Endothelial cell (in vitro differentiated cells): ENCODE results near the gene XK. TPM values are rescaled to one million over a fixed set of nuclear protein-coding genes. Genes with fewer than 3 reads are reported as not detected.

Experiments
- DNase-seq: peaks from one replicate; pipeline ENCODE4 v3.0.0; 2021; ENCODE audit warnings: low spot score
- H3K27ac Mint-ChIP-seq: one replicate; pipeline ENCODE4 v1.8.0; 2021; ENCODE audit warnings: mixed read lengths, inconsistent platforms; ENCODE audit not compliant: unreplicated experiment
- H3K27me3 Mint-ChIP-seq: one replicate; pipeline ENCODE4 v1.8.0; 2021; ENCODE audit warnings: mild to moderate bottlenecking, moderate library complexity, mixed read lengths, inconsistent platforms; ENCODE audit not compliant: unreplicated experiment
- H3K36me3 Mint-ChIP-seq: one replicate; pipeline ENCODE4 v1.8.0; 2021; ENCODE audit warnings: mild to moderate bottlenecking, low read depth, mixed read lengths, inconsistent platforms; ENCODE audit not compliant: unreplicated experiment
- H3K4me1 Mint-ChIP-seq: one replicate; pipeline ENCODE4 v1.8.0; 2021; ENCODE audit warnings: mild to moderate bottlenecking, mixed read lengths, inconsistent platforms; ENCODE audit not compliant: unreplicated experiment
- H3K4me3 Mint-ChIP-seq: one replicate; pipeline ENCODE4 v1.8.0; 2021; ENCODE audit warnings: mild to moderate bottlenecking, mixed read lengths, inconsistent platforms; ENCODE audit not compliant: unreplicated experiment
- H3K9me3 Mint-ChIP-seq: one replicate; pipeline ENCODE4 v1.8.0; 2021; ENCODE audit warnings: mixed read lengths, inconsistent platforms; ENCODE audit not compliant: unreplicated experiment
- total RNA-seq: library from RNA; stranded (reverse); fragmentation: NEBNext Ultra II Directional; extraction: Animal tissue kit (Norgen Biotek cat#: 25700); gene quantifications from one replicate; pipeline ENCODE4 v1.2.1, GENCODE V29; 2021; ENCODE audit not compliant: unreplicated experiment
- TF ChIP-seq, protein P1 (sequence below): fragments of 200-600 bp; sonication (generic); IDR thresholded peaks from one replicate; pipeline ENCODE4 v1.5.0; 2021; ENCODE audit warnings: antibody characterized with exemption; ENCODE audit not compliant: unreplicated experiment

Gene XK
- total RNA-seq, 1 donor from 2014 or later: 0.31 TPM

DNA sequence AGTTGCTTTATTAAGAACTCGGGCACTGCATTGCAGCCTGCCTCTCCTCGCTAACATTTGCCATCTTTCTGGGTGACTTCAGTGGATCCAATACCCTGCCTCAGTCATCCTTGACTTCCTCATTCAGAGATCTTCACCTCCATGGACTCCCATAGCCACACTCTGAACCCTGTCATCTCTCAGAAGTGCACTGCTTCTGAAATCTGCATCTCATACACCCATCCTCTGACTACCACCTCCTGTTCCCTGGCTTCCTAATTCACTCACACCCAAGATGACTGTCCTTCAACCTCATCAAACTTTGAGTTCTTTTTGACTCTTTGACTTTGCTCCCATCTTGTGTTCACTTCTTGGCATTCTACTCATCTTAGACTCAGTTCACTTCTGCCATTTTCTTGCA lies 68.9 kb downstream of the XK start:
- Mint-ChIP-seq H3K4me3 (no peak overlapping the region), H3K27me3 (peaks cover 2% of the 10 kb centered on the region), H3K4me1 (no peaks in the 10 kb centered on the region), H3K36me3 (no peaks in the 10 kb centered on the region), H3K27ac (no peak overlapping the region), H3K9me3 (no peaks in the 10 kb centered on the region)
- no peak for DNase-seq
- TF ChIP-seq, protein P1, sequence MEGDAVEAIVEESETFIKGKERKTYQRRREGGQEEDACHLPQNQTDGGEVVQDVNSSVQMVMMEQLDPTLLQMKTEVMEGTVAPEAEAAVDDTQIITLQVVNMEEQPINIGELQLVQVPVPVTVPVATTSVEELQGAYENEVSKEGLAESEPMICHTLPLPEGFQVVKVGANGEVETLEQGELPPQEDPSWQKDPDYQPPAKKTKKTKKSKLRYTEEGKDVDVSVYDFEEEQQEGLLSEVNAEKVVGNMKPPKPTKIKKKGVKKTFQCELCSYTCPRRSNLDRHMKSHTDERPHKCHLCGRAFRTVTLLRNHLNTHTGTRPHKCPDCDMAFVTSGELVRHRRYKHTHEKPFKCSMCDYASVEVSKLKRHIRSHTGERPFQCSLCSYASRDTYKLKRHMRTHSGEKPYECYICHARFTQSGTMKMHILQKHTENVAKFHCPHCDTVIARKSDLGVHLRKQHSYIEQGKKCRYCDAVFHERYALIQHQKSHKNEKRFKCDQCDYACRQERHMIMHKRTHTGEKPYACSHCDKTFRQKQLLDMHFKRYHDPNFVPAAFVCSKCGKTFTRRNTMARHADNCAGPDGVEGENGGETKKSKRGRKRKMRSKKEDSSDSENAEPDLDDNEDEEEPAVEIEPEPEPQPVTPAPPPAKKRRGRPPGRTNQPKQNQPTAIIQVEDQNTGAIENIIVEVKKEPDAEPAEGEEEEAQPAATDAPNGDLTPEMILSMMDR: no peak

DNA sequence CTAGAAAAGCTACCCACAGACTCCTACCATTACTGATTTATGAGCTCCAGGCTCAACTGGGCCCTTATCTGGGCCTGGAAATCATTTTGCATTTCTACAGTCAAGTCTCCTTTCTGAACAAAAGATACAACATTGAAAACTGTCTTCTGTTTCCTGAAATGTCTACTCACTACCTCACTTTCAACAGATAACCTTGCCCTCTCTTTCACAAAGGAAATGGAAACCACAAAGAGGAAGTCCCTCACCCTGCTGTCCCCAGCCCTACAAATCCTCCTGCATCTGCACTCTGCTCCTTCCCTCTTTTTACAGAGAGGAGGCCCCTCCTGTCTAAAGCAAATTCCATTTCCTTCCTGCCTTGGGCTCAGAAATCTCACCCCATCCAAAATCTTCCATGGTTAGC lies 69.4 kb downstream of the XK start:
- Mint-ChIP-seq H3K9me3 (no peaks in the 10 kb centered on the region), H3K27ac (no peak overlapping the region), H3K36me3 (no peaks in the 10 kb centered on the region), H3K27me3 (peaks cover 2% of the 10 kb centered on the region), H3K4me3 (no peak overlapping the region), H3K4me1 (no peaks in the 10 kb centered on the region)
- DNase-seq: no peak
- TF ChIP-seq, protein P1: no peak

- Mint-ChIP-seq H3K9me3 (no peaks in the 10 kb centered on the region), H3K27me3 (peaks cover 2% of the 10 kb centered on the region), H3K4me1 (no peaks in the 10 kb centered on the region), H3K27ac (no peak overlapping the region), H3K36me3 (no peaks in the 10 kb centered on the region), H3K4me3 (no peak overlapping the region)
- DNase-seq: no peak
- TF ChIP-seq, protein P1: no peak
These were observed 71.5 kb downstream of the XK start for GRCh38 chrX:37757082-37757481.

GRCh38 chrX:37759351-37759750 lies 73.8 kb downstream of the XK start:
- H3K27me3 Mint-ChIP-seq: peaks cover 2% of the 10 kb centered on the region
- no peaks in the 10 kb centered on the region for H3K9me3 Mint-ChIP-seq
- TF ChIP-seq, protein P1: no peak
- no peak overlapping the region for H3K27ac Mint-ChIP-seq
- DNase-seq: no peak
- H3K4me3 Mint-ChIP-seq: no peak overlapping the region
- no peaks in the 10 kb centered on the region for H3K4me1 Mint-ChIP-seq
- no peaks in the 10 kb centered on the region for H3K36me3 Mint-ChIP-seq

DNA sequence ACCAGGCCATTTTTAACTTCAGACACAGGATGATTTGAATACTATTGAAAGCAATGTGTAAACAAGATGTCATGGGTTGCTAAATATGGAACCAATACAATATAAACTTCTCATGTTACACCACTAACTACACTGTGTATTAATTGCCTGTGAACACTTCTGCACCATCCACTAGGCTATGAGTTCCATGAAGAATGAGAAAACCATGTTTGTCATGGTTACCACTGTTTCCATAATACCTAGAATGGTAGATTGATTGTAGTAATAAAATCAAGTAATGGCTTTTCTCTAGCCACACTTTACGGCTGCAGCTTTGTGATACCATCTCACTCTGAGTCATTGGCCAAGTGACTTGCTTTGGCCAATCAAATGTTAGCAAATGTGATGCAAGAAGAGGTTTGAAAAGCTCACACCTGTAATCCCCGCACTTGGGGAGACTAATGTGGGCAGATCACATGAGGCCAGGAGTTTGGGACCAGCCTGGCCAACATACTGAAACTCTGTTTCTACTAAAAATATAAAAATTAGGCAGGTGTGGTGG lies 74.4 kb downstream of the XK start:
- no peaks in the 10 kb centered on the region for H3K36me3 Mint-ChIP-seq
- no peaks in the 10 kb centered on the region for H3K9me3 Mint-ChIP-seq
- no peak overlapping the region for H3K27ac Mint-ChIP-seq
- no peak overlapping the region for H3K4me3 Mint-ChIP-seq
- TF ChIP-seq, protein P1: no peak
- no peak for DNase-seq
- peaks cover 2% of the 10 kb centered on the region for H3K27me3 Mint-ChIP-seq
- H3K4me1 Mint-ChIP-seq: no peaks in the 10 kb centered on the region
